ENCODE results near the gene MXD4.

DNA sequence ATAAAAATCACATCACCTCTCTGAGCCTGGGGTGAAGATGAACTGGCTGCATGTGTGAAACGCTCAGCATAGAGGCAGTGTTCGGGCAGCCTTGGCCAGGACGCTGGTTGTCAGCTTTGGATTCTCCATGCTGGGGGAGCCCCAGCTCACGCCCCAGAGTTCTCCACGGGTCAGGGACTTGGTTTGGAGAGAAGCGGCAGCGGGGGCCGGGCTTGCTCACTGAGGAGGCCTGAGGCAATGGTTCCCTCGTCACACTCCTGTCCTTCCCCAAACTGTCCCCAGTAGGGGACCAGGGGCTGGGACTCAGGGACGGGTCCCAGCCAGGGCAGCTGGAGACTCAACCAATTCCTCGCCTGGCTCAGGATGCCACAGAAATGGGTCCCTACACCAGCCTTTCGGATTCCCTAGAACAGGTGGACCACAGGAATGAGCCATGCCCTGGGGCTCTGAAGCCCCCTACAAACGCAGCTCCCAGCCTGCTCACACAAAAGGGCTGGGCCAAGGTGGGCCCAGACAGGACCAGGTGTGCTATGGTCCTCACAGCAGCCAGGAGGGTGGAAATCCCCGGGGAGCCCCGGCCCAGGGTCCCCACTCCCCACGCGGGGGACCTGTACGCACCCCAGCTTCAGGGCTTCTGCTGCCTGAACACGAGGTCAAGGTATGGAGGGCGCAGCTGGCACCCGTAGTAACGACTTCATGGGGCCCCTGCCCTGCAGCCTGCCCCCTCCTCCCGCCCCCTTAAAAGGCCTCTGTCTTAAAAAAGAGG lies 1.4 kb downstream of the MXD4 start:
- TF ChIP-seq, protein P1, sequence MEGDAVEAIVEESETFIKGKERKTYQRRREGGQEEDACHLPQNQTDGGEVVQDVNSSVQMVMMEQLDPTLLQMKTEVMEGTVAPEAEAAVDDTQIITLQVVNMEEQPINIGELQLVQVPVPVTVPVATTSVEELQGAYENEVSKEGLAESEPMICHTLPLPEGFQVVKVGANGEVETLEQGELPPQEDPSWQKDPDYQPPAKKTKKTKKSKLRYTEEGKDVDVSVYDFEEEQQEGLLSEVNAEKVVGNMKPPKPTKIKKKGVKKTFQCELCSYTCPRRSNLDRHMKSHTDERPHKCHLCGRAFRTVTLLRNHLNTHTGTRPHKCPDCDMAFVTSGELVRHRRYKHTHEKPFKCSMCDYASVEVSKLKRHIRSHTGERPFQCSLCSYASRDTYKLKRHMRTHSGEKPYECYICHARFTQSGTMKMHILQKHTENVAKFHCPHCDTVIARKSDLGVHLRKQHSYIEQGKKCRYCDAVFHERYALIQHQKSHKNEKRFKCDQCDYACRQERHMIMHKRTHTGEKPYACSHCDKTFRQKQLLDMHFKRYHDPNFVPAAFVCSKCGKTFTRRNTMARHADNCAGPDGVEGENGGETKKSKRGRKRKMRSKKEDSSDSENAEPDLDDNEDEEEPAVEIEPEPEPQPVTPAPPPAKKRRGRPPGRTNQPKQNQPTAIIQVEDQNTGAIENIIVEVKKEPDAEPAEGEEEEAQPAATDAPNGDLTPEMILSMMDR (IDR thresholded peaks at IDR 0.05), result no peak
- no peak for TF ChIP-seq EZH2 (IDR thresholded peaks at IDR 0.05; ENCODE audit: borderline replicate concordance, insufficient read depth, low read depth, low read length, poor library complexity, severe bottlenecking)

Data from B cell (primary cell).